Anterior cingulate cortex (tissue), 58 donors: ENCODE data around the gene ANXA7.
A peak's percentile ranks its signal among the peaks of the same experiment; 100 is the strongest.
"Not testable (repeated sequence)": the region's sequence is repeated elsewhere in the genome, so short reads cannot be mapped to it uniquely, and the experiment has no call there.

Experiments used
- DNase-seq, 58 donors: peaks; one replicate each; lab custom pipeline; 2025; lab: John Stamatoyannopoulos, UW

Gene ANXA7

GRCh38 chr10:73408978-73409521 is 4.8 kb downstream of the ANXA7 start:
- DNase-seq, result no peak

- DNase-seq, result no peak
Observed at GRCh38 chr10:73408061-73408460, 5.8 kb downstream of the ANXA7 start.

GRCh38 chr10:73407495-73407894 is 6.4 kb downstream of the ANXA7 start:
- DNase-seq, result no peak

GRCh38 chr10:73406846-73407245 is 7.0 kb downstream of the ANXA7 start:
- DNase-seq, result no peak

- DNase-seq, result no peak
Observed at GRCh38 chr10:73405556-73405955, 8.3 kb downstream of the ANXA7 start.

- no peak for DNase-seq
Observed at GRCh38 chr10:73404690-73405089, 9.2 kb downstream of the ANXA7 start.

GRCh38 chr10:73401636-73402035 is 12.2 kb downstream of the ANXA7 start:
- no peak for DNase-seq

- no peak for DNase-seq
Observed at GRCh38 chr10:73399063-73399462, 14.8 kb downstream of the ANXA7 start.

GRCh38 chr10:73398024-73398423 is 15.8 kb downstream of the ANXA7 start:
- DNase-seq, result no peak

- not testable (repeated sequence) for DNase-seq
Observed at GRCh38 chr10:73394325-73394724, 19.5 kb downstream of the ANXA7 start.

- no peak for DNase-seq
Observed at GRCh38 chr10:73388228-73388627, 25.6 kb downstream of the ANXA7 start.

- no peak for DNase-seq
Observed at GRCh38 chr10:73386583-73386982, 27.3 kb downstream of the ANXA7 start.

GRCh38 chr10:73379064-73379748 is 34.7 kb downstream of the ANXA7 start:
- DNase-seq, result no peak

- no peak for DNase-seq
Observed at GRCh38 chr10:73376679-73377078, 37.2 kb downstream of the ANXA7 start.

GRCh38 chr10:73368238-73368637 is 45.6 kb downstream of the ANXA7 start:
- peak in 6 of 58 donors; percentile 2 to 64 (median 24) for DNase-seq

- DNase-seq, result no peak
Observed at GRCh38 chr10:73366381-73367298, 47.2 kb downstream of the ANXA7 start.

- no peak for DNase-seq
Observed at GRCh38 chr10:73364964-73365363, 48.9 kb downstream of the ANXA7 start.

GRCh38 chr10:73359492-73359891 is 54.4 kb downstream of the ANXA7 start:
- no peak for DNase-seq

GRCh38 chr10:73358331-73359279 is 55.3 kb downstream of the ANXA7 start, which contains the start of gene CFAP70:
CFAP70 (minus strand) TSS chr10:73358864; CDS start chr10:73354796, 4,068 bp downstream.
- peak; percentile 29 to 92 (median 80) for DNase-seq

- DNase-seq, result no peak
Observed at GRCh38 chr10:73357821-73358220, 56.0 kb downstream of the ANXA7 start.
